OCI-LY3 (cell line): Measurements from ENCODE around the gene PDE7B.

Experiments
- H2AFZ ChIP-seq: fragments of 200-600, 300-600 bp; shearing (Covaris generic); 2 replicates; pipeline ENCODE4 v1.6.0; 2014; ENCODE audit warnings: antibody characterized with exemption, low read depth, low read length
- H3K27ac ChIP-seq: fragments of 200-600, 300-600 bp; sonication (generic); 2 replicates; pipeline ENCODE4 v1.5.1; 2014; ENCODE audit warnings: mild to moderate bottlenecking, low read length, moderate library complexity, mixed read lengths
- H3K27me3 ChIP-seq: fragments of 200-600, 300-600 bp; sonication (generic); 2 replicates; pipeline ENCODE4 v1.6.1; 2014; ENCODE audit warnings: low read depth, low read length, mixed read lengths
- H3K36me3 ChIP-seq: fragments of 200-600, 300-600 bp; sonication (generic); replicated peaks from 2 replicates; pipeline ENCODE3; 2014; ENCODE audit warnings: low read depth, low read length, mixed read lengths
- H3K4me1 ChIP-seq: fragments of 300-600, 200-600 bp; sonication (generic); 2 replicates; pipeline ENCODE4 v1.6.1; 2014; ENCODE audit warnings: low read length, mixed read lengths
- H3K4me2 ChIP-seq: fragments of 200-600, 300-600 bp; sonication (generic); 2 replicates; pipeline ENCODE4 v1.6.1; 2014; ENCODE audit warnings: low read length, mixed read lengths
- H3K4me3 ChIP-seq: fragments of 300-600, 200-600 bp; sonication (generic); 2 replicates; pipeline ENCODE4 v1.5.1; 2014; ENCODE audit warnings: antibody characterized with exemption, mild to moderate bottlenecking, low read length, moderate library complexity
- H3K79me2 ChIP-seq: fragments of 300-600, 200-600 bp; shearing (Covaris generic); 2 replicates; pipeline ENCODE4 v1.6.1; 2014; ENCODE audit warnings: mild to moderate bottlenecking, low read length, mixed read lengths
- H3K9ac ChIP-seq: fragments of 300-600, 200-600 bp; shearing (Covaris generic); 2 replicates; pipeline ENCODE4 v1.6.0; 2014; ENCODE audit warnings: mild to moderate bottlenecking, low read length, moderate library complexity
- H3K9me3 ChIP-seq: fragments of 200-600, 300-600 bp; shearing (Covaris generic); 2 replicates; pipeline ENCODE4 v1.6.1; 2014; ENCODE audit warnings: low read length, mixed read lengths; ENCODE audit not compliant: insufficient read depth
- H4K20me1 ChIP-seq: fragments of 200-600, 300-600 bp; sonication (generic); 2 replicates; pipeline ENCODE4 v1.6.1; 2016; ENCODE audit warnings: low read length, mixed read lengths; ENCODE audit not compliant: insufficient read depth
- EZH2phosphoT487 ChIP-seq: fragments of 200-600 bp; shearing (Covaris generic); IDR thresholded peaks from 2 replicates; pipeline ENCODE4 v1.6.1; 2018; ENCODE audit warnings: antibody characterized with exemption, mixed run types, low read depth
- TF ChIP-seq, protein P1 (sequence below): fragments of 200-600, 300-600 bp; sonication (generic); IDR thresholded peaks from 2 replicates; pipeline ENCODE4 v1.5.1; 2014; ENCODE audit warnings: antibody characterized with exemption, low read length, low read depth

PDE7B gene

DNA sequence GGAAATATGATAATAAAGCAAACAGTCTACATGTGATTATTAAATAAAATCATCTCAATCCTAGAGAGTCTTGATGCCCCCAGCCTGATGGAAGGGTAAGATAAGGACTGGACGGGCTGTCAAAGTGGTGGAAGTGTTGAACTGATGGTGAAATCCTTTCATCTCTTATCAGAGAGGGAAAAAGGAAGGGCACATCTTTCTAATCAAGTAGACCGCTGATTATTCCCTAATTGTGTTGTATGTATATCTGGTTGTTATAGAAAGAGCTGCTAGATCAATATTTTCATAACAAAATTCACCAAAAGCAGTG is 184.5 kb downstream of the PDE7B start:
- Histone ChIP-seq H3K4me2 (no peak overlapping the region), H3K4me1 (peaks cover 19% of the 10 kb centered on the region), H3K9ac (no peak overlapping the region), H4K20me1 (no peaks in the 10 kb centered on the region), H3K4me3 (no peak overlapping the region), H3K27me3 (no peaks in the 10 kb centered on the region), H3K79me2 (no peaks in the 10 kb centered on the region), H3K27ac (no peak overlapping the region), H2AFZ (no peak overlapping the region), H3K9me3 (no peaks in the 10 kb centered on the region), H3K36me3 (no peaks in the 10 kb centered on the region)
- TF ChIP-seq, protein P1, sequence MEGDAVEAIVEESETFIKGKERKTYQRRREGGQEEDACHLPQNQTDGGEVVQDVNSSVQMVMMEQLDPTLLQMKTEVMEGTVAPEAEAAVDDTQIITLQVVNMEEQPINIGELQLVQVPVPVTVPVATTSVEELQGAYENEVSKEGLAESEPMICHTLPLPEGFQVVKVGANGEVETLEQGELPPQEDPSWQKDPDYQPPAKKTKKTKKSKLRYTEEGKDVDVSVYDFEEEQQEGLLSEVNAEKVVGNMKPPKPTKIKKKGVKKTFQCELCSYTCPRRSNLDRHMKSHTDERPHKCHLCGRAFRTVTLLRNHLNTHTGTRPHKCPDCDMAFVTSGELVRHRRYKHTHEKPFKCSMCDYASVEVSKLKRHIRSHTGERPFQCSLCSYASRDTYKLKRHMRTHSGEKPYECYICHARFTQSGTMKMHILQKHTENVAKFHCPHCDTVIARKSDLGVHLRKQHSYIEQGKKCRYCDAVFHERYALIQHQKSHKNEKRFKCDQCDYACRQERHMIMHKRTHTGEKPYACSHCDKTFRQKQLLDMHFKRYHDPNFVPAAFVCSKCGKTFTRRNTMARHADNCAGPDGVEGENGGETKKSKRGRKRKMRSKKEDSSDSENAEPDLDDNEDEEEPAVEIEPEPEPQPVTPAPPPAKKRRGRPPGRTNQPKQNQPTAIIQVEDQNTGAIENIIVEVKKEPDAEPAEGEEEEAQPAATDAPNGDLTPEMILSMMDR: no peak
- TF ChIP-seq EZH2phosphoT487: no peak

DNA sequence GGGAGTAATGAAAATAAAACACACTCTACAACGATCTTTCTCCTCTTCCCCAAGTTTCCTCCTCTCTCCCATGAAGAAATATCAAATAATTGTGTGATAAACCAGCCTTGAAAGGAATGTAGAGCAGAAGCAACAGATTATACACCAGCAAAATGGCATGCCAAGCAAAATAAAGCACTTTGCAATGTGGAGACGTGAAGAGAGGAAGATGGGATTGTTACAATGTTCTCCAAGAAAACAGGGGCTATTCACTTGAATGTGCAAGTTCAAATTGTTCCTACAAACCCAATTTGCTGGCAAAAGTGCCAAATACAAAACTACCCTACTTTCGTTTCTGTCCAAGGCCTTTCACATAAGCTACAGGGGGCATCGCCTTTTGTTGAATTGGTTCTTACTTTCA is 185.1 kb downstream of the PDE7B start:
- Histone ChIP-seq H3K9ac (no peak overlapping the region), H3K36me3 (no peaks in the 10 kb centered on the region), H3K4me1 (peaks cover 19% of the 10 kb centered on the region), H3K9me3 (no peaks in the 10 kb centered on the region), H3K27me3 (no peaks in the 10 kb centered on the region), H4K20me1 (no peaks in the 10 kb centered on the region), H2AFZ (no peak overlapping the region), H3K4me2 (no peak overlapping the region), H3K79me2 (no peaks in the 10 kb centered on the region), H3K4me3 (no peak overlapping the region), H3K27ac (no peak overlapping the region)
- TF ChIP-seq, protein P1: no peak
- no peak for TF ChIP-seq EZH2phosphoT487

DNA sequence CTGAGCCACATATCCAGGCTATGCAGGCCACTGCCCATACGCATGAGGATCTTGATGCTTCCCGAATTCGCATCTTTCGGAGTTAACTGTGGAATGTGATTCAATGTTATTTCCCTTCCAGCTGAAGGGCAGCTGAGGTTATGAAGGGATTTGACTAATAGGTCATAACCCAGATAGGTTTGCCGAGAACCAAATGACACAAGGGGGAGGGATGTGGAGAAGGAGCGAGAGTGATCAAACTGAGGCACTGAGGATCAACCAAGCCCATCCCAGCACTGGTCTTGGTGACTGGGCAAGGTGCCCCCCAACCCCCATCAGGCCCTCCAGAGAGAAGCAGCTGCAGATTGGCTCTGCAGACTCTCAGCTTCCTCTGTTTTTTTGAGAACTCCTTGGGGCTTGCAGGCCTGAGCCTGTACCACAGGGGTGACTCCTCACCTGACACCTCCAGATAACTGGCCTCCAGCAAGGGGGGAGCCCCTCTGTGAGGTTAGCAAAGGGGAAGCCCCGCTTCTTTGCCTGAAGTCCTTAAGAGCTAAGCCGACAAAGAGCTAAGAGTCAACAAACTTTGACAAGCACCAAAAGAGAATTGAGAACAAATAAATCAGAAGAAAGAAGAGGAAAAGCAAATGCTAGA is 185.9 kb downstream of the PDE7B start:
- H3K4me1 ChIP-seq: peaks cover 19% of the 10 kb centered on the region
- no peaks in the 10 kb centered on the region for H4K20me1 ChIP-seq
- peak overlapping the region; percentile 61 for H3K4me2 ChIP-seq
- peak overlapping the region; percentile 54; the same call in 1 of the 2 replicates for H3K4me3 ChIP-seq
- TF ChIP-seq, protein P1: no peak
- TF ChIP-seq EZH2phosphoT487: no peak
- no peaks in the 10 kb centered on the region for H3K36me3 ChIP-seq
- no peaks in the 10 kb centered on the region for H3K9me3 ChIP-seq
- no peaks in the 10 kb centered on the region for H3K27me3 ChIP-seq
- H3K79me2 ChIP-seq: no peaks in the 10 kb centered on the region
- H3K9ac ChIP-seq: no peak overlapping the region
- H3K27ac ChIP-seq: no peak overlapping the region
- H2AFZ ChIP-seq: peak overlapping the region; percentile 41; the same call in 1 of the 2 replicates

DNA sequence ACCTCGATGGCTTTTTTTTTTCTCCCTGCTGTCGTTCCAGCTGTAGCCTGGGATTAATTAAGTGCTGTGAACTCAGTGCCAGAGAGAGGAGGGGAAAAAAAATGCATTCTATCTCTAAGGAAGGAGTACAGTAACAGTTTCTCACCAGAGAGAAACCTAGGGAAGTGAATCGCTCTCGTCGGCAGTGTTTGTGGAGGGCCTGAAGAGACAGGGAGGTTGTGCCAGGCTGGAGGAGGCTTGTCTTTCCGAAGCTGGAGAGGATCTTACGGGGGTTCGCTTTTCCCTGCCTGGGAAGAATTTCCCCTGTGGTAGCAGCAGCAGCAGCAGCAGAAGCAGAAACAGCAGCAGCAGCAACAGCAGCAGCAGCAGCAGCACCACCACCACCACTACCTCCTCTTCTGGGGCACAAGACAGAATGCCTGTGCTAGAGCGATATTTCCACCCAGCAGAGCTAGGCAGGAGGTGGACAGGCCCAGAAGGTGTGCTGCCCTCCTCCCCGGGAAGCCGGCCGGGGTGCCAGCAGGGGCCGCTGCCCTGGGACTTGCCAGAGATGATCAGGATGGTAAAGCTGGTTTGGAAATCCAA is 186.5 kb downstream of the PDE7B start:
- Histone ChIP-seq H3K4me1 (peaks cover 19% of the 10 kb centered on the region), H3K9me3 (no peaks in the 10 kb centered on the region), H3K36me3 (no peaks in the 10 kb centered on the region), H3K9ac (no peak overlapping the region), H3K4me2 (peak overlapping the region; percentile 61), H2AFZ (peak overlapping the region; percentile 41; the same call in 1 of the 2 replicates), H4K20me1 (no peaks in the 10 kb centered on the region), H3K79me2 (no peaks in the 10 kb centered on the region), H3K27ac (no peak overlapping the region), H3K4me3 (peak overlapping the region; percentile 54; the same call in 1 of the 2 replicates), H3K27me3 (no peaks in the 10 kb centered on the region)
- TF ChIP-seq, protein P1: no peak
- TF ChIP-seq EZH2phosphoT487: no peak
